Measurements from ENCODE around the gene NFX1.
"Not testable (repeated sequence)": the region's sequence is repeated elsewhere in the genome, so short reads cannot be mapped to it uniquely, and the experiment has no call there.

Gene NFX1

DNA sequence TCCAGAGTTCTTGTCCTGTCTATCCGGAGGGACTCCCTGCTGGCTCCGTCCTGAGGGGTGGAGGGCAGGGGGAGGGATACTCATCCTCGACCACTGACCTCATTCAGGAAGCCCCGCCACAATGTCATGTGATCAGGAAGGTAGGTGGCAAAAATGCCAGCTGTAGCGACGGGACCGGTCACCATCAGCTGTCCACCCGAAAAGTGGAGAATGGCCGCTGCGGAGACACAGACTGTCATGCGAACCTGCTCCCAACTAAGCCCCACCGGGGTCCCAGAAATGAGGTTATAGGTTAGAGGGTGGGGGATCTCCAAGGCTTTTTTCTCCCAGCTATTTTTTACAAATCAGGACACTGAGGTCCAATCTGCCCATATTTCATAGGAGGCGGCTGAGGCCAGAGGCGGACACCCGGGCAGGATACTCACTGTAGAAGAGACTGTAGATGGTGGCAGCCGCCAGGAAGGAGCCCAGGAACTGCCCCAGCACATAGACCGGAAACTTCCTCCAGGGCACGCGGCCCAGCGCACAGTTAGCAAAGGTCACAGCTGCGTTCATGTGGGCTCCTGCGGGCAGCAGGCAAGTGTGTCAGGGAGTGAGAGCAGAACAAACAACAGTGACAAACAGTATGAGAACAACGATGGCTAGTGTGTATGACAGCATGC lies 95.8 kb downstream of the NFX1 start:
- not testable (repeated sequence) for DNase-seq (ENCODE audit: low read depth in 1 of 2, low spot score in 1 of 2)

DNA sequence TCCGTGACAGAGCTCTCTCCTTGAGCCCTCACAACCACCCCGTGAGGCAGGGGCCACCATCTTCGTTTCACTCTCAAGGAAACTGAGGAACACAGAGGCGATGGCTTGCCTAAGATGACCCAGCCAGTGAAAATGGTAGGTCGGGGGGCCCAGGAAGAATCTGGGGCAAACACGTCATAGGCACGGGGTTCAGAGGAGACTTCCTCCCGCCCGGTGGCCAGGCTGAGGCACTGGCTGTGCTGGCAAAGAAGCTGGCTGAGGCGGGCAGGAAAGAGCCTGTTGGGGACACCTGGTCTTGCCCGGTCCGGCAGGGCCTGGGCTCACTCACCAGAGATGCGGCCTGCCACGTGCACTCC lies 96.3 kb downstream of the NFX1 start:
- DNase-seq (ENCODE audit: low read depth in 1 of 2, low spot score in 1 of 2): not testable (repeated sequence)

DNA sequence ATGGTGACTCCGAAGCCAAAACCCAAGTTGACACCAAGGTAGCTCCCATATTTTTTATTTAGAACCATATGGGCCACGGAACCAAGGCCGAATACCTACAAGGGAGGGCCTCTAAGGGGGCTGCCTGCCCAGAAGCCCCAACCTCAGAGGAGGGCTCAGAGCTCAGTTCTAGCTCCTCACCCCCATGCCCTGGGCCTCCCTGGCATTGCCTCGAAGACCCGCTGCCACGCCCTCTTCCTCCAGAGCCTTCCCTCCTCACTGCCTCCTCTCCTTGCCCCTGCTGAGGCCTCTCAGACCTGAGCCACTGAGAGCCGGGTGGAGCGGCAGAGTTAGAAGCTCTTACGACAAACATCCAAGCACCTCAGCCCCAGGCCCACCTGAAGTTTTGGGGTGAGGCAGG lies 96.7 kb downstream of the NFX1 start:
- DNase-seq (ENCODE audit: low read depth in 1 of 2, low spot score in 1 of 2): not testable (repeated sequence)

- DNase-seq (ENCODE audit: low read depth in 1 of 2, low spot score in 1 of 2): no peak
Measured at GRCh38 chr9:33388110-33388994, 98.0 kb downstream of the NFX1 start.

DNA sequence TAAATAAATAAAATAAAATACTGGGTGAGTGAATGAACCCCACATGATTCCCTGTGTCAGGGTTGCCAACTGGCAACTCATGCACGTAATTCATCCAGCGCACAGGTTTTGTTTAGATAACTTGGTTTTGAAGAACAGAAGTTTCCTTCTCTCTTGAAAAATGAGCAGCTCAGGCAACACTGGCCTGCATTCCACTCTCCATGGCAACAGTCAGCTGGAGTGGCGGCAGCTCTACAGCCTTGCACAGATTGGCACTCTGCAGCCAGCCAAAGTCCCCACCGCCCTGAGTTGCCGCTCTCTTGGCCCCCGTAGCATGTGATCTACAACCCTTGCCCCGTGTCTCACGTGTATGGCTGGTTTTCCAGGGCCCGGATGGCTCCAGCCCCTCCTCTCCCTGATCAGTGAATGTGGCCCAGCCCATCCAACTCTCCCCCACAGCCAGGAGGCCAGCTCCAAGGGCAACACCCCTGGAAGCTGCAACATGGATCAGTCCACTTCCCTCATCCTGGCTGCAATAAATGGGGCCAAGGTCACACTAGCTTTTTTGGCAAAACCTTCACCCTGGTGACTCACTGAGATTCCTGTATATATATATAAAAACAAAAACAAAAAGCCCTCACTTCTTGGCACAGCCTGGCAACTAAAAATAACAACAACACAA lies 100.9 kb downstream of the NFX1 start:
- DNase-seq (ENCODE audit: low read depth in 1 of 2, low spot score in 1 of 2): not testable (repeated sequence)

DNA sequence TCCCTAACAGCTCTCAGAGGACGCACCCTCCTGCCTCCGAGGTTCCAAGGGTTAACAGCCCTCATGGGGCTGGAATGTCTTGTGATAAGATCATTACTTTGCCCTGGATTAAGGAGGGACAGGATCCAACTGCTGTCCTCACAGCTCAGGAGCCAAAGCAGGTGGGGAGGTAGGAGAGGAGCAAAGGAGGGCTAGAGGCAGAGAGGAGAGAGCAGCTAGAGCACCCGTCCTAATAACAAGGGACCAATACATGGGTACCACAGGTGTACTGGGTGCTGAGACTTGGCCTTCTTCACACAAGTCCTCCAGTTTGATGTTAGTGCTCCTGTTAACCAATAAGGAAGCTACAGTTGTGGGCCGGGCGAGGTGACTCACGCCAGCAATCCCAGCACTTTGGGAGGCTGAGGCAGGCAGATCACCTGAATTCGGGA lies 102.3 kb downstream of the NFX1 start:
- DNase-seq (ENCODE audit: low read depth in 1 of 2, low spot score in 1 of 2): not testable (repeated sequence)

GRCh38 chr9:33393581-33393980 lies 103.3 kb downstream of the NFX1 start:
- no peak for DNase-seq (ENCODE audit: low read depth in 1 of 2, low spot score in 1 of 2)

DNA sequence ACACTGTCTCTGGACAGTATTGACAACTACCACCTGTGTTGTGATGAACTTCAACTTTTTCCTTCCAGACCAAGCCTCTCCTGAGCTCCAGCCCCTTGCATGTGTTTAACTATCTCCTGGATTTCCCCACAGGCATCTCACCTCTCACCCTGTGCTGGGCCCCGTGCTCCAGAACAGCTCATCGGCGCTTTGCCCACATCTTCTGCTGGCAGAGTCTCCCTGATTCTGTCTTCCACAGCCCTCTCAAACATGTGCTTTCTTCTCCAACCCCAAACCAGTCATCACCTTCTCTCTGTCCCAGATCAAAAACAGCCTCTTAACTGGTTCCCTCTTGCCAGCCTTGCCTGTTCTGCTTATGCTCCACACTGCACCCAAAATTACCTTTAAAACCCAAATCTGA lies 103.7 kb downstream of the NFX1 start:
- not testable (repeated sequence) for DNase-seq (ENCODE audit: low read depth in 1 of 2, low spot score in 1 of 2)

DNA sequence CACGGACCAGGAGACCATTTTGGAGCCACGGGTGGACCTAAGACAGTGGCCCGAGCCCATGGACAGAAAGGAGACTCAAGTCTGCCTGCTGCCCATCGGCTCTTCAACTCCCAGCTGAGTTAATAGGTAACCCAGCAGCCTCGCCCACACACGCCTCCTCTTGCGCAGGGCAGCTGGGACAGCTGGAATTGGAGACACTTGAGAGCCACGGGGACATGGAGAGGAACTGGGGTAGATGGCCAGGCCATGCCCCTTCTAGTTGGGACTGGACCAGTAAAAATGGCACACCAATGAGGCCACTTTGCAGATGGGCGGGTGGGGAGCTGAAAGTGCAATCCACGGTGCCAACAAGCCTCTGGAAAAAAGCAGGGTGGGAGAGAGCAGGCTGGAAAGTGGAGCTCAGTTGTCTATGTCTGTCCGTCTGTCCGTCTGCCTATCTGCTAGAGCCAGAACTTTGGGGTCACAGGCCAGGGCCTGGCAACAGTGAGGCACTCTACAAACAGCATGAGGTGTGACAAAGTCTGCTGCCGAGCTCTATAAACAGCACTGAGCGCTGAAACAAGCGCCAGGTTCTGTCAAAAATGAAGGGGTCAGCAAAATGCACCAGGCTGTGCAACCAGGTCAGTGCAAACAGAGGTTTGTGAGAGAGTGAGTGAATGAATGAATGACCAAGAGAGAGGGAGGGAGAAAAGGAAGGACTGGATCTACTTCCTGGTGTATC lies 105.0 kb downstream of the NFX1 start:
- DNase-seq (ENCODE audit: low read depth in 1 of 2, low spot score in 1 of 2): not testable (repeated sequence)

- DNase-seq (ENCODE audit: low read depth in 1 of 2, low spot score in 1 of 2): not testable (repeated sequence)
Measured at GRCh38 chr9:33397801-33398200, 107.5 kb downstream of the NFX1 start.

DNA sequence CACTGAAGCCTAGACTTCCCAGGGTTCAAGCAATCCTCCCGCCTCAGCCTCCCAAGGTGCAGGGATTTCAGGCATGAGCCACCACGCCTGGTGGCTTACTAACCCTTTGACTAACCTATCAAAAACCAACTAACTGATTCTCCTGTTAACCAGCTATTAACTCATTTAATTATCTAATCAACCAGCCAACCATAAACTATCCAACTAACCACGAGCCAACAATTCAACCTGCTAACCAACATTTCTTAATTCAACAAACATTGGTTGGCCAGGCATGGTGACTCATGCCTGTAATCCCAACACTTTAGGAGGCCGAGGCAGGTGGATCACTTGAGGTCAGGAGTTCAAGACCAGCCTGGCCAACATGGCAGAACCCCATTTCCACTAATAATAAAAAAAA lies 108.7 kb downstream of the NFX1 start:
- DNase-seq (ENCODE audit: low read depth in 1 of 2, low spot score in 1 of 2): not testable (repeated sequence)

DNA sequence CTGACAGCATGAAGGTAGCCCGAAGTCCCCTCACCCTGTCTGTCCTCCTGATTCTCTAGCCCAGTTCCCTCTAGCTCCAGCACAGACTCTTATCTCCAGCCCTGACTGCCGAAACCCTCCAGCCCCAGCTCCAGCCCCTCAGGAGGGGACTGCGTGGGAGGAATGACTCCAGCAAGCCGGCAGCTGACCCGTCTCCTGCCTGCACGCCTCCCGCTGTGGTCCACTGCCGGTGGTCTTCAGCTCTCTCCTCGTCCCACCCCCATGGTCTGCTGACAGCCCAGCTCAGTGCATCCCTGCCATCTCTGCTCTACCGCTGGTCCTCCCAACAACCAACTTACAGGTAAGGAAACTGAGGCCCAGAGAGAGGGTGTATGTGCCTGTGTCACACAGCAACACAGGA lies 111.5 kb downstream of the NFX1 start:
- not testable (repeated sequence) for DNase-seq (ENCODE audit: low read depth in 1 of 2, low spot score in 1 of 2)

DNA sequence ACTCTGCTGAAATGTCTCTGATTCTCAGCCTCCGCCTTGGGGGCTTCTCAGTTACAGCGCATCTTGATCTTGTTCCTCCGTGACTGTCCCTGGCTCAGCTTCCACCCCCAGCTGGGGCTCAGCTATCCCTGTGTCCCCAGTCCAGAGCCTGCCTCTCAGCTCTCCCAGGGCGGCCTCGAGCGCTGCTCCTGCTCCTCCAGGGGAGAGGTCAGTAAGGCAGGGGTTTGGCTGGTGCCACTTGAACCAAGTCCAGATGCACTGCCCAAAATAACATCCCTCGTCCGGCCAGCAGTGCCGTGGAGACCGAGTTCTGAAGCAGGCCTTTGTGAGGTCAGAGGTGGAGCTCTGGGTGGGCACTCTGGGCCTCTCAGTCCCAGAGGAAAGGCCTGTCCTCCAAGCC lies 112.1 kb downstream of the NFX1 start, which contains the start of gene AQP7:
Gene AQP7 (minus strand): TSS at position 198 of the 400 bp plus-strand sequence. CDS start 1,306 bp downstream, outside the sequence.
- not testable (repeated sequence) for DNase-seq (ENCODE audit: low read depth in 1 of 2, low spot score in 1 of 2)

GRCh38 chr9:33403941-33404787 lies 113.8 kb downstream of the NFX1 start:
- no peak for DNase-seq (ENCODE audit: low read depth in 1 of 2, low spot score in 1 of 2)

GRCh38 chr9:33404788-33405362 lies 114.6 kb downstream of the NFX1 start:
- DNase-seq (ENCODE audit: low read depth in 1 of 2, low spot score in 1 of 2): no peak

- no peak for DNase-seq (ENCODE audit: low read depth in 1 of 2, low spot score in 1 of 2)
Measured at GRCh38 chr9:33407061-33407460, 116.7 kb downstream of the NFX1 start.

GRCh38 chr9:33408087-33408486 lies 117.8 kb downstream of the NFX1 start:
- DNase-seq (ENCODE audit: low read depth in 1 of 2, low spot score in 1 of 2): no peak

DNA sequence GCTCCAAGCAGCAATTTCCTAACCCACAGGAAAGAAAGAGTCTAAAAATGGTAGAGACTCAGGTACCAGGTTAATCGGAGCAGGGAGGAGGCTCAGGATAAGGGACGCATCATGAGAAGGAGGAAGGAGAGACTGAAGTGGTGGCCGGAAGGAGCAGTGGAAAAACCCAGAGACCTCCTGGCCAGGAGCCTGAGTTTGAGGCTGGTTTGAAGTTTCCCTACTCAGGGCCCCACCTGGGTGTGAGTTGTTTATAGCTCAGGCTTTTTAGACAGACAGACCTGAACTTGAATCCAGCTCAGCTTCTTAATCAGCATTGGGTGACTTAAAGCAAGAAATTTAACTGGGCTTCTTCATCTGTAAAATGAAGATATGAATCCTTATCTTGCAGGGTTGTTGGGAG lies 124.0 kb downstream of the NFX1 start:
- DNase-seq (ENCODE audit: low read depth in 1 of 2, low spot score in 1 of 2): no peak

DNA sequence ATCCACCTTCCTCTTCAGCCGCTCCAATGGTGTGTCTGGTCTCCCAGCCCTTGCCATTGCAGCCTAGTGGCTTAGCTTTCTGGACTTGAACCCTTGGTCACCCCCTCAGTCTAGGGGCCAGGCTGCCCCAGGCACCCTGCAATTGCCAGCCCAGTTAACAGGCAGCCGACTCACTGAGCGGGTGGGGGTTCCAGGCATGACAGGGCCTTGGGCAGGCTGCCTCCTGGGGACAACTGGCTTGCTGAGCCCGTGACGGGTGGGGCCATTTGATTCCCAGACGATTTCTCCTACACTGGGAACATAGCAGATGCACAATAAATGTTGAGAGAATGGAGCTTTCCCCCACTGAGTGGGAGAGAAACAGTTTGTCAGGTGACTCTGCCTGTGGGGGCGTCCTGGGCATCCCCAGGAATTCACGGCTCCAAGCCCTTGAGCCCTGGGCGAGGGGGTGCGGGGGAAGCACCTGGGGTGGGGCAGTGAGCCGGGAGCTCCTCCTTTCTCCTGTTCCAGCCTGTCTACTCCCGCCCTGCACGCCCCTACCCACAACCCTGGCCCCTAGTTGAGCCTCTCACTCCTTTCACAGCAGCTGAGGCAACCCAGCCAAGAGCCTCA lies 124.7 kb downstream of the NFX1 start:
- DNase-seq (ENCODE audit: low read depth in 1 of 2, low spot score in 1 of 2): no peak

Measured in stimulated activated CD4-positive, alpha-beta T cell treated with anti-CD3 and anti-CD28 coated beads, Interleukin-15, amount 100 ng/mL, for 1 hour (primary cell).